A549 treated with AZD2906 at 1 μM for 4 hours (cell line): ENCODE measurements around the gene CDSN. TPM values are rescaled to one million over a fixed set of nuclear protein-coding genes. Genes with fewer than 3 reads are reported as not detected.

Experiments
- total RNA-seq: library from RNA; stranded (reverse); fragments of 200-300 nt; extraction: Qiagen RNA extraction; gene quantifications from 5 replicates; pipeline ENCODE4 v1.2.3, GENCODE V29; 2022

Gene CDSN, protein sequence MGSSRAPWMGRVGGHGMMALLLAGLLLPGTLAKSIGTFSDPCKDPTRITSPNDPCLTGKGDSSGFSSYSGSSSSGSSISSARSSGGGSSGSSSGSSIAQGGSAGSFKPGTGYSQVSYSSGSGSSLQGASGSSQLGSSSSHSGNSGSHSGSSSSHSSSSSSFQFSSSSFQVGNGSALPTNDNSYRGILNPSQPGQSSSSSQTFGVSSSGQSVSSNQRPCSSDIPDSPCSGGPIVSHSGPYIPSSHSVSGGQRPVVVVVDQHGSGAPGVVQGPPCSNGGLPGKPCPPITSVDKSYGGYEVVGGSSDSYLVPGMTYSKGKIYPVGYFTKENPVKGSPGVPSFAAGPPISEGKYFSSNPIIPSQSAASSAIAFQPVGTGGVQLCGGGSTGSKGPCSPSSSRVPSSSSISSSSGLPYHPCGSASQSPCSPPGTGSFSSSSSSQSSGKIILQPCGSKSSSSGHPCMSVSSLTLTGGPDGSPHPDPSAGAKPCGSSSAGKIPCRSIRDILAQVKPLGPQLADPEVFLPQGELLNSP
- 0.03 to 0.06 TPM (median 0.05 TPM) in 4 of 5 replicates, not detected in the other for total RNA-seq

DNA sequence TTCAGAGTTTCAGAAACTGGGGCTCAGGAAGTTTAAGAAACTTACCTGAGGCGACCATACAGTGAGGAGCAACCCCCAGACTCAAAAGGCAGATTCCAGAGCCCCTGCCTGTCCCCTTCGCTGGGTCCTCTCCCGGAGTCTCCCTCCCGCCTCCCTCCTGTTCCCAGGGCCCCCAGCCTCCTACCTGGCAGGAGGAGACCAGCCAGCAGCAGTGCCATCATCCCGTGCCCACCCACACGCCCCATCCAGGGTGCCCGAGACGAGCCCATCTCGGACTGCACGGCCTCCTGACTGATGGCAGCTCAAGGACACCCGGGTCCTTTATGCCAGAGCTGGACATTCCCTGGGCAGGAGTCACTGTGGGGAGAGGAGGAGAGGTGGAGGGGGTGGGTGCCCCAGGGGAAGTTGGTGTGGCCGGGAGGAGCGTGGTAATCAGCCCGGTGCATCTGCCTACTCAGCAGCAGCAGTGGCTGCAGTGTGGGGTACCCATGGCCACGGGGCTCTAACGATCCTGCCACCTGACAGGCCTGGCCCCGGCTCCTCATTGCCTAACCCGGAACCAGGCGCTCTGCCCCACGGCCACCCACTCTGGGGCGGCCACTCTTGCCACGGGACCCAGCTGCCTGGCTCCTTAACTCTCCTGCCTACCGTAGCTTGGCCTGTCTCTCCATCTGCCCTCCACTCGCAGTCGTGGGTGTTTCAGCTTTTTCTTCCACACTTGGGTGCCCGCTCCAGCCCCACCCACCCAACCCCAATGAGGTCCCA, at the start of gene CDSN:
TSS of gene CDSN (minus strand) at position 296 of the 765 bp plus-strand sequence. CDS start at position 269, 27 bp downstream.

DNA sequence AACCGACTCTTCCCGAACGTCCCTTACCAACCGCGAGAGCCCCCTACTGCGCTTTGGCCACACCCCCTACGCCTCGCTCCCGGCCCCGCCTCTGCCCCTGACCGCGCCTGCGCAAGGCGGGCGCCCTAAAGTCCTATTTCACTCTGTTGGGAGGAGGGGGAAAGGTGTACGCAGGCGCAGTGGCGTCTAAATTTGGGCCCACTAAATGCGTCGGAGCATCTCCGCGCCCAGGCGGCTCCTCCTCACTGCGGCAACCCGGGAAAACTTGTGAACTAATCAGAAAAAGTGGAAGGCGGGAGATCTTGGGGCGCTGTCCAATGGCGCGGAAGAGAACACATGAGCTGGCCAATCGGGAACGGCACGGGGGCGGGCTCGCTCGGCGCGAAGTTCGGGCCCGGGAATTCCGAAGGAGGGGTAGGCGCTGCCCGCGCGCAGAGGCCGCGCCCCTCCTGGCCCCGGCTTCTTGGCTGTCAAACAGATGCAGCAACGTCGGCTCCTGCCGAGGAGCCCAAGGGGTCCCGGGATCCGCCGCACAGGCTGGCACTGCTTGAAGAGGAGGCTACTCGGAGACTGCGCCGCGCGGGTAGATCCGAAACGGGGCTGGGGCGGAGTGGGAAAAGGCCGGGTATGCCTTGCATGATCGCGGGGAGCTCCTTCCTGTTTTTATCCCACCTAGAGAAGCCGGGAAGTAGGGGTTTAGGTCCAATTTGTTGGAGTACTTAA, 38.1 kb upstream of the CDSN start, which contains the start of gene TCF19:
TSS of gene TCF19 (plus strand) at position 450 of the 723 bp plus-strand sequence. CDS start 881 bp downstream, outside the sequence.

DNA sequence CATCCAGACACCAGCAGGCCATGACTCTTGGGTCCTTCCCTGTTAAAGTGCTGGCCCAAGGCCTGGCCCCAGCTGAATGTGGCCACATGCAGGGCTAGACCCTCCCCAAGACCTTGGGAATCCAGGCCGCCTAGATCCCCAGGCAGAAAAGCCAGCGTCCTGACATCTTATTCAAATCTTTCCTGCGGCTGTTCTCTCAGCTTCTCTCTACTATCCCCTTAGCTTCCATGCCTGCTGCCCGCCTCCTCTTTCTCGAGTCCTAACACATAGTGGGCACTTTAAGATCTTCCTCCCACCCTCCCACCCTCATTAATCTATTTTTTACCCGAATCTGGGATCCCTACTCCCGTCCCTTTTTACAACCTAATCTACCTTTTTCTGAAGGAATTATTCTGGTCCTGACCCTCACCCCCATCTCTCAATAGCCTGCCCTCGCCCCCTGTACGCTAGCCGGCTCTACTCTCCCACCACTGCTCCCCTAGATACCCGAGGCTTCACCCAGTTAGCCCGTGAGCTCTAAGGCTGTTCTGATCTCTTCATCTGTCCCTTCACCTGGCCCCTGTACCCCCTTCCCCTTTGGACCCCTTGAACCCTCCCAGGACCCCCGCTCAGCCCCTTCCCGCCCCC, 37.4 kb upstream of the CDSN start, which contains the start of gene CCHCR1:
TSS of gene CCHCR1 (minus strand) at position 290 of the 627 bp plus-strand sequence. CDS start at position 88, 202 bp downstream.

DNA sequence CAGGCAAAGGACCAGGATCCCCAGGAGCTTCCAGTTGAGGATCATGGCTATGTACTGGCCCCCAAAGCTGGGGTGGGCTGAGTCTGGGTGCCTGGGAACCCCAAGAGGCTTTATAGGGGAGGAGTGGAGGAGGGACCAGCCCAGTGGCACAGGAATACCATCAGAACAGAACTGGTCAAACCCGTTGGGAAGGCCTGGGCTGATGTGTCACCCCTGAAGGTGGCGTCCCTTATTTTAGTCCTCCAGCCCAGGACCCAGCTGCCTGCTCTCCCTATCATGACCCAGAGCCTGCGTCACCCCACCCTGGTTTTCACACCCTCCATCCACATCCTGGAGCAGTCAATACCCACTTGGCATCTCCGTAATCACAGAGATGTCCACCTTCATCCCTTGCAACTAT, 18.7 kb upstream of the CDSN start, which contains the start of gene PSORS1C2:
TSS of gene PSORS1C2 (minus strand) at position 85 of the 400 bp plus-strand sequence. CDS start at position 45, 40 bp downstream.

DNA sequence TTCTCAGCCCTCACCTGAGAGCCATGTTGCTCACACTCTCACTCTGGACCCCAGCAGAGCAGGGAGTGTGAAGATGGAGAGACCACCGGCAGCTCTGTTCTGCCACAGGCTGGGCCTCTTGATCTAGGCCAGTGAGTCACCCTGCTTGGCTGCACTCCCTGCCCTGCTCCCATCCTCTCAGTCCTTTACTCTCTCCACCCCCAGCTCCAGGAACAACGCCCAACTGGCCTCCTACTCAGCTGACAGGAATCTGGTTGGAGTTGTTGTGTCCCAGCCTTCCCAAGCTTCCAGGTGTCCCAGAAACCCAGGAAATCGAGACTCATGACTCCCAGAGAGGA, 5.7 kb downstream of the CDSN start, which contains the start of gene PSORS1C1:
TSS of gene PSORS1C1 (plus strand) at position 260 of the 338 bp plus-strand sequence. CDS start 14,833 bp downstream, outside the sequence.

DNA sequence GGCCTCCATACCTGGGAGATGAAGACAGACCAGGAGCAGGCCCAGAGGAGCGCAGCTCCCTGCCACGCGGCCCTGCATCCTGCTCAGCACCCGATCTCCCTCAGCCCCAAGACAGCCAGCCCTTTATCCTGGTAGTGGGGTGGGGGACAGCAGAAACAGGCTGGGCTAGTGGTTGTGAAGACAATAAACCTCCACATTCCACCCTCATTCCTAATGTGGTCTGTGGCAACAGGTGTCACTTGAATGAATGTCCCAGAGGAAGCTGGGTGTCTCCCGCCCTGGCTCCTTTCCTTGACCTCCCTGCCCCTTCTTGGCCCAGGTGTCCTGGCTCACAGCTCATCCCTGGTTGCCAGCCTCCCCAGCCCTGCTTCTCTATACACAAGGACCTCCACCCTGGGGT, 7.8 kb downstream of the CDSN start, which contains the start of gene C6orf15:
TSS of gene C6orf15 (minus strand) at position 98 of the 400 bp plus-strand sequence. CDS start at position 78, 20 bp downstream.

Other genes starting within 250 kb of the CDSN start
- gene DDR1, start 235.9 kb downstream of the CDSN start, total RNA-seq = 56.9 to 64.4 TPM (median 63.5 TPM) in 5 replicates
- gene GTF2H4, start 212.2 kb downstream of the CDSN start, total RNA-seq = 16.1 to 21.6 TPM (median 19.1 TPM) in 5 replicates
- gene VARS2, start 206.2 kb downstream of the CDSN start, total RNA-seq = 14.1 to 15.9 TPM (median 15.6 TPM) in 5 replicates
- 0.19 to 0.38 TPM (median 0.24 TPM) in 3 of 5 replicates, not detected in the others for gene SFTA2, start 188.3 kb downstream of the CDSN start, total RNA-seq
- 0.09 to 0.17 TPM (median 0.10 TPM) in 5 replicates for gene MUCL3, start 179.5 kb downstream of the CDSN start, total RNA-seq
- gene MUC21, start 136.7 kb downstream of the CDSN start, total RNA-seq = 0.03 to 0.04 TPM in 2 of 5 replicates, not detected in the others
- gene MUC22, start 110.0 kb downstream of the CDSN start, total RNA-seq = 0.01 to 0.03 TPM (median 0.02 TPM) in 5 replicates
- not detected in 5 replicates for gene C6orf15, start 7.9 kb downstream of the CDSN start, total RNA-seq
- 4.1 to 5.9 TPM (median 4.6 TPM) in 5 replicates for gene PSORS1C1, start 5.6 kb downstream of the CDSN start, total RNA-seq
- gene PSORS1C2, start 18.6 kb upstream of the CDSN start, total RNA-seq = 0.08 TPM in 1 of 5 replicates, not detected in the others
- 6.0 to 8.3 TPM (median 7.1 TPM) in 5 replicates for gene CCHCR1, start 37.4 kb upstream of the CDSN start, total RNA-seq
- gene TCF19, start 38.1 kb upstream of the CDSN start, total RNA-seq = 13.3 to 15.2 TPM (median 14.2 TPM) in 5 replicates
- gene POU5F1, start 50.2 kb upstream of the CDSN start, total RNA-seq = 10.9 to 14.9 TPM (median 11.3 TPM) in 5 replicates
- gene HLA-C, start 151.6 kb upstream of the CDSN start, total RNA-seq = 47.6 to 56.8 TPM (median 53.0 TPM) in 5 replicates
- gene HLA-B, start 236.7 kb upstream of the CDSN start, total RNA-seq = 18.9 to 30.6 TPM (median 26.0 TPM) in 5 replicates